ENCODE measurements around the gene NAP1L1. TPM values are rescaled to one million over a fixed set of nuclear protein-coding genes. Genes with fewer than 3 reads are reported as not detected.

Gene NAP1L1
- total RNA-seq, 2 experiments from 2014 or later, result 348 to 904 TPM

DNA sequence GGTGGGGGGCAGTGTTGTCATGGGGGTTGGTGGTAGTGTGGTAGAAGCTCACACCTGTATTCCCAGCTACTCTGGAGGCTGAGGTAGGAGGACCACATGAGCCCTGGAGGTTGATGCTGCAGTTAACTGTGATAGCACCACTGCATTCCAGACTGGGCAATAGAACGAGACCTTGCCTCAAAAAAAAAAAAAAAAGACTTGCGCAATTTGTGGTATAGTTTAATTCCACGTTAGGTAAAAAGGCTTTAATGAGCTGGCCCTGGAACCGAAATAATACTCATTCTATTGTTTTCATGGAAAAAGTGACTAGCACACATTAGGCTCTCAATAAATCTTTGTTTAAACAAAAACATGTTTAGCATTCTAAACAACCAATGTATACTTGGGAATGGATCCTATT is 25.4 kb upstream of the NAP1L1 start:
- TF ChIP-seq, protein P1, sequence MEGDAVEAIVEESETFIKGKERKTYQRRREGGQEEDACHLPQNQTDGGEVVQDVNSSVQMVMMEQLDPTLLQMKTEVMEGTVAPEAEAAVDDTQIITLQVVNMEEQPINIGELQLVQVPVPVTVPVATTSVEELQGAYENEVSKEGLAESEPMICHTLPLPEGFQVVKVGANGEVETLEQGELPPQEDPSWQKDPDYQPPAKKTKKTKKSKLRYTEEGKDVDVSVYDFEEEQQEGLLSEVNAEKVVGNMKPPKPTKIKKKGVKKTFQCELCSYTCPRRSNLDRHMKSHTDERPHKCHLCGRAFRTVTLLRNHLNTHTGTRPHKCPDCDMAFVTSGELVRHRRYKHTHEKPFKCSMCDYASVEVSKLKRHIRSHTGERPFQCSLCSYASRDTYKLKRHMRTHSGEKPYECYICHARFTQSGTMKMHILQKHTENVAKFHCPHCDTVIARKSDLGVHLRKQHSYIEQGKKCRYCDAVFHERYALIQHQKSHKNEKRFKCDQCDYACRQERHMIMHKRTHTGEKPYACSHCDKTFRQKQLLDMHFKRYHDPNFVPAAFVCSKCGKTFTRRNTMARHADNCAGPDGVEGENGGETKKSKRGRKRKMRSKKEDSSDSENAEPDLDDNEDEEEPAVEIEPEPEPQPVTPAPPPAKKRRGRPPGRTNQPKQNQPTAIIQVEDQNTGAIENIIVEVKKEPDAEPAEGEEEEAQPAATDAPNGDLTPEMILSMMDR (conservative IDR thresholded peaks at IDR 0.05; ENCODE audit: low read length), result no peak
- no peak for TF ChIP-seq EZH2phosphoT487 (IDR thresholded peaks at IDR 0.05; ENCODE audit: borderline replicate concordance, low read depth, low read length)
- POLR2A ChIA-PET, result interaction anchor here (0.6 to 0.9 kb wide), 8 partner anchors 9 to 732 kb away, joined by 3 to 6 read pairs (median 4); no protein-coding TSS in a partner anchor
- H3K4me1 ChIP-seq (ENCODE audit: insufficient read depth, low read length, poor library complexity, severe bottlenecking), result no peaks in the 10 kb centered on the region
- no peaks in the 10 kb centered on the region for H3K36me3 ChIP-seq (ENCODE audit: insufficient read depth, low read length)
- no peak overlapping the region for H2AFZ ChIP-seq (ENCODE audit: low read length)
- no peaks in the 10 kb centered on the region for H3K9me3 ChIP-seq (ENCODE audit: low read length)
- CTCF ChIA-PET (ENCODE audit: unreplicated experiment), result no interaction called here
- no TSS peak for BruUV-seq (replicated peaks)
- no peaks in the 10 kb centered on the region for H3K79me2 ChIP-seq (ENCODE audit: insufficient read depth, low read depth, low read length)
- H3K4me3 ChIP-seq (ENCODE audit: low read depth, low read length, poor library complexity, severe bottlenecking), result no peak overlapping the region
- no peak for DNase-seq (ENCODE audit: low spot score)
- no peak overlapping the region for H3K27ac ChIP-seq (ENCODE audit: low read depth, low read length, poor library complexity, severe bottlenecking)
- H3K4me2 ChIP-seq (ENCODE audit: low read length), result no peak overlapping the region
- H4K20me1 ChIP-seq (ENCODE audit: insufficient read depth, low read length), result no peaks in the 10 kb centered on the region
- intact Hi-C loops (cut with micrococcal nuclease; ENCODE audit: unreplicated experiment), result no loop called here
- no peaks in the 10 kb centered on the region for H3K9me2 ChIP-seq (ENCODE audit: insufficient read depth, low read length)

GRCh38 chr12:76108356-76108755 is 23.9 kb upstream of the NAP1L1 start:
- Histone ChIP-seq H4K20me1 (ENCODE audit: insufficient read depth, low read length) (no peaks in the 10 kb centered on the region), H3K4me1 (ENCODE audit: insufficient read depth, low read length, poor library complexity, severe bottlenecking) (no peaks in the 10 kb centered on the region), H3K27ac (ENCODE audit: low read depth, low read length, poor library complexity, severe bottlenecking) (no peak overlapping the region), H3K9me3 (ENCODE audit: low read length) (no peaks in the 10 kb centered on the region), H3K36me3 (ENCODE audit: insufficient read depth, low read length) (no peaks in the 10 kb centered on the region), H3K9me2 (ENCODE audit: insufficient read depth, low read length) (no peaks in the 10 kb centered on the region), H3K79me2 (ENCODE audit: insufficient read depth, low read depth, low read length) (no peaks in the 10 kb centered on the region), H3K4me3 (ENCODE audit: low read depth, low read length, poor library complexity, severe bottlenecking) (no peak overlapping the region), H3K4me2 (ENCODE audit: low read length) (no peak overlapping the region), H2AFZ (ENCODE audit: low read length) (no peak overlapping the region)
- CTCF ChIA-PET (ENCODE audit: unreplicated experiment), result no interaction called here
- TF ChIP-seq, protein P1 (conservative IDR thresholded peaks at IDR 0.05; ENCODE audit: low read length), result no peak
- no peak for TF ChIP-seq EZH2phosphoT487 (IDR thresholded peaks at IDR 0.05; ENCODE audit: borderline replicate concordance, low read depth, low read length)
- no peak for DNase-seq (ENCODE audit: low spot score)
- intact Hi-C loops (cut with micrococcal nuclease; ENCODE audit: unreplicated experiment), result no loop called here
- no TSS peak for BruUV-seq (replicated peaks)
- POLR2A ChIA-PET, result interaction anchor here (0.7 kb wide), 1 partner anchor 444 kb away, joined by 3 read pairs; no protein-coding TSS in a partner anchor

DNA sequence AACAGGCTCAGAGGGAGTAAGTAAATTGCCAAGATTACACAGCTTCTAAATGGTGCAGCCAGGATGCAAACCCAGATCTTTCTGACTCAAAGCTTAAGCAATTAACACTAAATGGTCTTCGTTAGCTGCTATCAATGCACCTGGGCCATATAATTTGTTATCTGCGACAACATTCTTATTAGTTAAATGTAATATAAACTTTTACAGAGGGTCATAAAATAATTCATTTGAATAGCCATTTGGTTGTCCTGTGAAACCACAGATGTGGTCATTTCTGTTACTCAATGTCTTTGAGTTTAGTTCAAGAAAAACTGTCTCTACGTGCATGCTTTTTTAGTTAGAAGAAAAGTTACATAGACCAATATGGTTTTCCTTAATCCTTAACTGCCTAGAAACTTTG is 22.1 kb upstream of the NAP1L1 start:
- TF ChIP-seq EZH2phosphoT487 (IDR thresholded peaks at IDR 0.05; ENCODE audit: borderline replicate concordance, low read depth, low read length), result no peak
- TF ChIP-seq, protein P1 (conservative IDR thresholded peaks at IDR 0.05; ENCODE audit: low read length), result no peak
- intact Hi-C loops (cut with micrococcal nuclease; ENCODE audit: unreplicated experiment), result no loop called here
- no peaks in the 10 kb centered on the region for H3K36me3 ChIP-seq (ENCODE audit: insufficient read depth, low read length)
- no peak for DNase-seq (ENCODE audit: low spot score)
- no peaks in the 10 kb centered on the region for H4K20me1 ChIP-seq (ENCODE audit: insufficient read depth, low read length)
- H3K9me3 ChIP-seq (ENCODE audit: low read length), result no peaks in the 10 kb centered on the region
- H2AFZ ChIP-seq (ENCODE audit: low read length), result no peak overlapping the region
- ChIA-PET POLR2A (interaction anchor here (0.7 kb wide), 1 partner anchor 175 kb away, joined by 3 read pairs; no protein-coding TSS in a partner anchor), CTCF (ENCODE audit: unreplicated experiment) (no interaction called here)
- H3K27ac ChIP-seq (ENCODE audit: low read depth, low read length, poor library complexity, severe bottlenecking), result no peak overlapping the region
- H3K4me1 ChIP-seq (ENCODE audit: insufficient read depth, low read length, poor library complexity, severe bottlenecking), result no peaks in the 10 kb centered on the region
- no TSS peak for BruUV-seq (replicated peaks)
- H3K79me2 ChIP-seq (ENCODE audit: insufficient read depth, low read depth, low read length), result no peaks in the 10 kb centered on the region
- H3K4me3 ChIP-seq (ENCODE audit: low read depth, low read length, poor library complexity, severe bottlenecking), result no peak overlapping the region
- no peaks in the 10 kb centered on the region for H3K9me2 ChIP-seq (ENCODE audit: insufficient read depth, low read length)
- H3K4me2 ChIP-seq (ENCODE audit: low read length), result no peak overlapping the region

Data from OCI-LY7 (cell line).